NCI-H524 (cell line): ENCODE results near the gene ZBTB5.
A peak's percentile ranks its signal among the peaks of the same experiment; 100 is the strongest.
"Not testable (repeated sequence)": the region's sequence is repeated elsewhere in the genome, so short reads cannot be mapped to it uniquely, and the experiment has no call there.

Source experiments
- DNase-seq, 2 experiments: peaks; one replicate each; lab custom pipeline; 2025; lab: John Stamatoyannopoulos, UW

The ZBTB5 gene

DNA sequence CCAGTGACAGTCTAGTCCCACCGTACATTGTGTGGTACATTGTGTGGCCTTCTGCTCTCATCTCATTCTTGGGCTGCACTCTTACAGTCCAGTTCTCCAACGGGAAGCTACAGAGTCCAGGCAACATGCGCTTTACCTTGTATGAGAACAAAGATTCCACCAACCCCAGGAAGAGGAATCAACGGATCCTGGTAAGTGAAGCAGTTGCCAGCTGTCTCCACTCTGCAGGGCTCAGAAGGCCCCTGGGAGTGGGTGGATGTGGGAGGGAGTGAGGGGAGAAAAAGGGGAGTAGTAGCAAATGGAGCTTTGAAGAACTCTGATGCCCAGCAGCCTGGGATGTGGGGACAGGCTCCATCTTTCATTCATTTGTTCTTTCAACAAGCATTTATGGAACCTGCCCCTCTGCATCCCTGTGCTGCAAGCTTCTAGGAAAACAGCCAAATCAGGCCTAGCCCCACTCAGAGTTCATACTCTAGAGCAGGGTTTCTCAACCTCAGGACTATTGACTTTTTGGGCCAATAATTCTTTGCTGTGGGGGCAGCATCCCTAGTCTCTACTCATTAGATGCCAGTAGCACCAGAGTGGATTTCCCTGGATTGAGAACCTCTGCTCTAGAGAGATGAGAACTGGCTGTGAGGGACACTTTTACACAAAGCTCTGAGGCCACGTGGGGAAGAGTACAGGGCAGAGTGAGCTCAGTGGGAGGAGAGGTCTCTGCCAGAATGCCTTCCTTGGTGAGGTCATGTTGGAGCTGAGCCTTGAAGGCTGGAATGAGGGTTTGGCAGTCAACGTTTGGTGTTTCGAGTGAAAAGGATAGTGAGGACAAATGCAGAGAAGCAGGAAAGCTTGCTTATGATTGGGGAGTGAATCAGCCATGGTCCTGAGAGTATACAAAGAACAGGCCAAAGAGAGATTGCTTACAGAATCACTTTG lies 21.6 kb upstream of the ZBTB5 start:
- peak; percentile 21 to 66 for DNase-seq

DNA sequence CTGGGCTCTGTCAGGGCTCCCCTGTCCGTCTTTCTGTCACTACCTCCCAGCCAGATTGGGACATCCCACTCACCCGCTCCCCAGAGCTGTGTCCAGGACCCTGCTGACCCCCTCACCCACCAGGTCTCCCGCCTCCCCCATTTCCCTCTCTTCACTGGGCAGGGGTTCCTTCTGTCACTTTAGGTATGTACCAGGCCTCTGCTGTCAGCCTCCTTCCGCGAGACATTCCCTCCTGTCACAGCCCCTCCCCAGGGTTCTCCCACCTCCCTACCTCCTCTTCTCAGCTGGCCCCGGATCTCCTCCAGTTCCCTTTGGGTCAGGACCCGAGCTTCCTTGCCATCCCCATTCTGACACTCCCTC lies 21.0 kb upstream of the ZBTB5 start:
- no peak for DNase-seq

DNA sequence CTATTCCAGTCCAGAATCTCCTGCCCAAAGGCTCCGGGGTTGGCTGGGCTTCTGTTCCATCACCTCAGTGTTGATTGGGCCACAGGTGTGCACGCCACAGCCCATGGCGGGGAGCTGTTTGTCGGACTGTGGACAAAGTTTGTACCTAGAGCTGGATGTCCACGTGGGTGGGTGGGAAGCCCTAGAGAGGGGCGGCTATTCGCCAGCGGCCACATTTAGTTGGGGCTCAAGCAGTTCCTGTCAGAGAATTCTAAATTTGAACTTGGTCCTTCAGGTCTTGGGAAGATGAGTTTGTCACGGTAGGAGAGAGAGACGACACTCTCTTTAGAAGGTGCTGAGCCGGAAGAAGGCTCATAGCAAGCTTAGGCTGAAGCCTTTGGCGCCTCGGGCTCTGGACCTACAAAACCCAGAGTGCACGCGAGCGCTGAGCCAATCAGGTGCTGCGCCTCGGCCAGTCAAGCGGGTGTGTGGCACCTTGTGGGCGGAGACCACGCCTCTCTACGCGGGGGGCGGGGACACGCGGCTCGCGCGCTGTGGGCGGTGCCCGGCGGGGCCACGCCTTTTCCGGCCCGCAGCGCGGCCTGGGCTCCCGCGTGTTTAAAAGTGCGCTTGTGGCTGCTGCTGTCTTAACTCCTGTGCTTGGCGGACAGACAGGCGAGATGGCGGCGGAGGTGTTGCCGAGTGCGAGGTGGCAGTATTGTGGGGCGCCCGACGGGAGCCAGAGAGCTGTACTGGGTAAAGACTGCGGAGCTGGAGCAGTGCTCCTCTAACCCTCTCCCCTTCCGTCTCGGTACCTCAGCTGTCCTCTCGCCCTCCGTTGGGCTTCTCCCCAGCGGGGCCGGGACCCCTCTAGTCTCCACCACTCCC lies 20.4 kb upstream of the ZBTB5 start, which contains the start of gene POLR1E:
Gene POLR1E, plus strand, starts transcription at position 560 of the 867 bp plus-strand sequence. Its CDS starts 100 bp downstream, at position 660.
- DNase-seq, result peak; percentile 89 to 94

DNA sequence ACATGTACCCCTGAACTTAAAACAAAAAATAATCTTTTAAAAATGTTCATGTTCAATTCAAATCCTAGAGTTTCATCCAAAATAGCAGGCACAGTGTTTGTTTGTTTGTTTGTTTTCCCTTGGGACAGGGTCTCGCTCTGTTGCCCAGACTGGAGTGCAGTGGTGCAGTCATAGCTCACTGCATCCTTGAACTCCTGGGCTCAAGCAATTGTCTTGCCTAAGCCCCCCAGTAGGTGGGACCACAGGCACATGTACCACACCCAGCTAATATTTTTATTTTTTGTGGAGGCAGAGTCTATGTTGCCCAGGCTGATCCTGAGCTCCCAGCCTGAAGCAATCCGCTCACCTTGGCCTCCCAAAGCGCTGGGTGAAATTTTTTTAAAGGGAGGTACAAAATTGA lies 15.5 kb upstream of the ZBTB5 start:
- peak in 1 of 2 experiments; percentile 17 for DNase-seq

DNA sequence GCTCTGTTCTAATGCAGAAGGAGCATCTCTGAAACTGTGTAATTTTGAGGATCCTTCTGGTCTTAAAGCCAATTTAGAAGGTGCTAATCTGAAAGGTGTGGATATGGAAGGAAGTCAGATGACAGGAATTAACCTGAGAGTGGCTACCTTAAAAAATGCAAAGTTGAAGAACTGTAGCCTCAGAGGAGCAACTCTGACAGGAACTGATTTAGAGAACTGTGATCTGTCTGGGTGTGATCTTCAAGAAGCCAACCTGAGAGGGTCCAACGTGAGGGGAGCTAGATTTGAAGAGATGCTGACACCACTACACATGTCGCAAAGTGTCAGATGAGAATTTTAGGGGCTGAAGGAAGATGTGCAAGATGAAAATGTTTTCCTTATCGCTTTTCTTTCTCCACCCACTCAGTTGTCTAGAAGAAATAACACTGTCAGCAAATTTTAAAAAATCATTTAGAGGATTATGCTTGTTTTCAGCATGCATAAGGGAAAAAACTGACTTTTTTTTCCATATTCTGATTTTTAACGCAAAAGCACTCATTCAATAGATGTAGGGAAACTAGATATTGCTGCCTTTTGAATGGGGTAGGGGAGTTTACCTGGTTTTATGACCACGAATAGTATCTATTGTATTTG lies 12.9 kb upstream of the ZBTB5 start:
- DNase-seq, result not testable (repeated sequence)

DNA sequence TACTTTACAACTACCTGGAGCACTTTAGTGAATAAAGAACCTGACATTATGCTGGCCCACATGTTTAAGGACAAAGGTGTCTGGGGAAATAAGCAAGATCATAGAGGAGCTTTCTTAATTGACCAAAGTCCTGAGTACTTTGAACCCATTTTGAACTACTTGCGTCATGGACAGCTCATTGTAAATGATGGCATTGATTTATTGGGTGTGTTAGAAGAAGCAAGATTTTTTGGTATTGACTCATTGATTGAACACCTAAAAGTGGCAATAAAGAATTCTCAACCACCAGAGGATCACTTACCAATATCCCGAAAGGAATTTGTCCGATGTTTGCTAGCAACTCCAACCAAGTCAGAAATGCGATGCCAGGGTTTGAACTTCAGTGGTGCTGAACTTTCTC lies 12.2 kb upstream of the ZBTB5 start:
- DNase-seq, result not testable (repeated sequence)

DNA sequence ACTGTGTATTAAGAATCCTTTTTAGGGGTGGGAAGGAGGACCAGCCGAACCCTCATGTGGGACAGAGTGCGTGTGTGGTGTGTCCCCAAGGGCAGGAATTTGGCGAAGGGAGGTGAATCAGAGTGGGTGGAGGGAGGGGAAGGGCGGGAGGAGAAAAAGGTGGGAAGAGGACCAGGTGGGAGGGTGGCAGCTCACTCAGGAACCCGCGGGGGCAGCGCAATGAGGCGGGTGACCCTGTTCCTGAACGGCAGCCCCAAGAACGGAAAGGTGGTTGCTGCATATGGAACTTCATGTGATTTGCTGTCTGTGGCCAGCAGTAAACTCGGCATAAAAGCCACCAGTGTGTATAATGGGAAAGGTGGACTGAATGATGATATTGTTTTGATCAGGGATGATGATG lies 11.7 kb upstream of the ZBTB5 start:
- DNase-seq, result no peak

DNA sequence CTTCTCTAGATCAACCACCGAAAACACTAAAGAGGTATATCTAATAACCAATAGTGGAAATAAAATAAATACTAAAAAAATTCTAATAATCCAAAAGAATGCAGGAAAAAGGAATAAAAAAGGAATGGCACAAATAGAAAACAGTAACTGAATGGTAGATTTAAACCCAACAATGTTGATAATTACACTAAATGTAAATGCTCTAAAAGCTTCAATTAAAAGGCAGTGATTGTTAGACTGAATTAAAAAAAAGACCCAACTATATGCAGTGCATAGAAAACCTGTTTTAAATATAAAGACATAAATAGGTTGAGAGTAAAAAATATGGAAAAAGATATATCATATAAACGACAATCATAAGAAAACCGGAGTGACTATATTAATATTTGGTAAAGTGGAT lies 9.2 kb upstream of the ZBTB5 start:
- no peak for DNase-seq

DNA sequence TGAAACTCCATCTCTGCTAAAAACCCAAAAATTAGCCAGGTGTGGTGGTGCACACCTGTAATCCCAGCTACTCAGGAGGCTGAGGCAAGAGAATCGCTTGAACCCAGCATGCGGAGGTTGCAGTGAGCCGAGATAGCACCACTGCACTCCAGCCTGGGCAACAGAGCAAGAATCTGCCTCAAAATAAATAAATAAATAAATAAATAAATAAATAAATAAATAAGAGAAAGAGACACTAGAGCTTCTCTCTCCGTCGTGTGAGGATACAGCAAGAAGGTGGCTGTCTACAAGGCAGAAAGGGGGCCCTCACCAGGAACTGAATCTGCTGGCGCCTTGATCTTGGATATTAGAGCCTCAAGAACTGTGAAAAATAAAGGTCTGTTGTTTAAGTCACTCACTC lies 8.7 kb upstream of the ZBTB5 start:
- DNase-seq, result not testable (repeated sequence)

DNA sequence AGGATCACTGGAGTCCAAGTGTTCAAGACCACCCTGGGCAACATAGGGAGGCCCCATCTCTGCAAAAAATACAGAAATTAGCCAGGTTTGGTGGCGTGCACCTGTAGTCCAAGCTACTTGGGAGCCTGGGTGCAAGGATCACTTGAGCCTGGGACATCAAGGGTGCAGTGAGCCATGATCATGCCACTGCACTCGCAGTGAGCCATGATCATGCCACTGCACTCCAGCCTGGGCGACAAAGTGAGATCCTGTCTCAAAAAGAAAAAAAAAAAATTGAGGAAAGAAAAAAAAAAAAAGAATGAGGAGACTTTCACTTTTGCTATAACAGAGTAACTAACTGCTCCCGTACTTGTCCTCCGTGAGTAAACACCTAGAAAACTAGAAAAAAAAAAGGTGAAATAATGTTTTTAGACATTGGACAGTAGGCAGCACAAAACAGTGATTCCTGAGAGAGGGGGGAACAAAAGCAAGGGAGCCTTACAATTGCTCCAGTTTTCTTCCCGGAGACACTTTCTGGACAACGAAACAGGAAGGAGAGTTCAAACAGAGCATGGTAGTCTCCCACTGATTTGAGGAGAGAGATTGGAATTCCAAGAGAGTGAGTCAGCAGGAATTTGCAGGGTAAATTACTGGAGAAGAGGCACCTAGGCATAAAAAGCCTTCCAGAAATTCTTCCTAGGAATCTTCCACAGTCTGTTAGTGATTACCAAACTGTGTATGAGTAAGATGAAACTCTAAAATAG lies 6.9 kb upstream of the ZBTB5 start:
- DNase-seq, result no peak

DNA sequence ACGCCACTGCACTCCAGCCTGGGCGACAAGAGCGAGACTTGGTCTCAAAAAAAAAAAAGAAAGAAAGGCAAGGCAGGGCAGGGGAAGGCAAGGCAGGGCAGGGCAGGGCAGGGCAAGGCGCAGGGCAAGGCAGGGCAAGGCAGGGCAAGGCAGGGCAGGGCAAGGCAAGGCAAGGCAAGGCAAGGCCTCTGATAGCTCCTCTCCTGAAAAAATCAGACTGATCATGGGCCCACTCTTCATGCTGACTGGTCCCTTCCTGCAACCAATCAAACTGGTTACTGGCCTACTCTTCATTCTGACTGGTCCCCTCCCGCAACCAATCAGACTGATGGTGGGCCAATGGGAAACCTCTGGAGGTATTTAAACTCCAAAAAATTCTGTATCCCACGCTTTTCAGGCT lies 3.4 kb upstream of the ZBTB5 start:
- DNase-seq, result no peak

DNA sequence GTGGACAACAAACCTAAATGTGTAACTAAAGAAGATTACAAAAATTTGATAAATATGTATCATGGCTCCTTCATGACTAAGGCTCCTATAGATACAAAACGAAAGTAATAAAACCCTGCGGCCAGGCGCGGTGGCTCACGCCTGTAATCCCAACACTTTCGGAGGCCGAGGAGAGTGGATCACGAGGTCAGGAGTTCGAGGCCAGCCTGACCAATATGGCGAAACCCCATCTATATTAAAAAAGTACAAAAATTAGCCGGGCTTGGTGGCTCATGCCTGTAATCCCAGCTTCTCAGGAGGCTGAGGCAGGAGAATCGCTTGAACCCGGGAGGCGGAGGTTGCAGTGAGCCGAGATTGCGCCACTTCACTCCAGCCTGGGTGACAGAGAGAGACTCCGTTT lies 2.3 kb upstream of the ZBTB5 start:
- not testable (repeated sequence) for DNase-seq

DNA sequence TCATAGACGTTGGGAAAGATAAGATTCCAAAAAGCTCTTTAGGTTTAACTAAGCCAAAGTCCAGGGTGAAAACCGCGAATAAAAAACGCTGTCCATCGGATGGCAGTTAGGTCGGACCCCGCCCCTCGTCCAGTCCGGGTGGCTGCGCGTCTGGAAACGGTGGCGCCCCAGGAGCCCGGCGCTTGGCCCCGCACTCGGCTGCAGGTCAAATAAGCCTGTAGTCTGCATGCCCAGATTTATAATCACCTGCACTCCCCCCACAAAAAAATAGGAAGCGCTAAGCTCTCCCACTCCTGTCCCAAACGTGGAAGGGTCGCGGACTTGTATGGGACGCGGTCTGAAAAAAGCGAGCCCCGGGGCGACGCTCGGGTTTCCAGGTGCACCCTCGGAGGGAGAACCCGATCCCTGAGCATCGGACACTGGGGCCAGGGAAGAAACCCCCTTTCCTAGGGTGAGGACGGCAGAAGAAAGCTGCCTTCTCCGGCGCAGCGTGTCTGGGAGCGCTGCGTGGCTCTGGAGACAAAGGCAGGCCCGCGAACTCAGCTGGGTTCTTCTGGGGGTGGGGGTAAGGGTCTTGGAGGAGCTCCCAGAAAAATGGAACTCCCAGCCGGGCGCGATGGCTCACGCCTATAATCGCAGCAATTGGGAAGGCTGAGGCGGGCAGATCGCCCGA lies 923 bp upstream of the ZBTB5 start:
- DNase-seq, result peak in 1 of 2 experiments; percentile 54

DNA sequence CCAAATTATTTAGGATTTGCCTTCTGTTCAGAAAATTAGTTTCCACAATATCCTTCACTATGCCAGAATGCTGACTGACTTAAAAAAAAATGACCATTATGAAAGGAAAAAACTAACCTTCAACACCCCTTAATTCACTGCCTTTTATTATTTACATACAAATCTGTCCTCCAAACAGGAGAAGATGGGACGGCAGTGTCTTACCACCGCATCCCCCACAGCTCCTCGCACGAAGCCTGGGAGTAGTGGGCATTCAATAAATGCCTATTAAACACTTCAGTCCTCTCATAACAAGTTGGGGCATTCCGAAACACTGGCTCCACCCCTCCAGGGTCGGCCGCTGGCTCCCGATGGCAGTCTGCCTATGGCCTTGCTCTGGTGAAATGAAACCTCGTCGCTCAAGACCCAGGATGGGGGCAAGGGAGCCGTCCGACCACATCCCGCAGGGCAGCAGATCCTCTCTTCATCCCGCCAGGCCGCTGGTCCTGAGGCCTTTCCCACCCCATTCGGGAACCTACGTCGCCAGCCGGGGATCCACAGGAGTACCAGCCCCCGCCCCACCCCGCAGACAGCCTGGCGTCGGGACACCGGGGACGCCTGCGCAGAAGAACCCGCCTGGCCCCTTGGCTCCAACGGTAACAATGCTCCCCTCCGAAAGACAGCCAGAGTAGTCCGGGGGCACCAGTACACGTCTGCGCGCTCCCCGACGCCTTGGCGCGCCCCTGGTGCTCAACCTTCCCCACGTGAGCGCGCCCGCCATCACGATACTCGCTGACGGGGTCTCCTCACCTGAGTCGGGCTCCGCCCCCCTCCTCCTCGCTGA lies 613 bp downstream of the ZBTB5 start:
- peak in 1 of 2 experiments; percentile 89 for DNase-seq

DNA sequence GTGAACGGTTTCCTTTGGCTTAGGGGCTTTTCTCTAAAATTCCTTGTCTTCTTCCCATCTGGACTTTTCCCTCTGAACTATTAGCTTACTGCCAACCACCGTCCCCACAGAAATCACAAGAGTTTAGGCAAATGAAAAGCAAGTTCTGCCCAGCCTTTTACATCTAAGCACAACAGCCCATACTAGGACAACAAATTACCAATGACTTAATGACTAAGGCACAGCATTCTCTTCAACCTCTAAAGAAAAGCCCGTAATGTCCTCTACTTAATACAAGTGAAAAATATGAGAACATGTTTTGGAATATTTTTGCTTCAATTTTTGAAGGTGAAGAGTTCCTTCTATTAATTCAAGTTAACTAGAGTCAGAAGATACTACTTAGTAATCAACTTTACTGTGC lies 1.2 kb downstream of the ZBTB5 start:
- no peak for DNase-seq

DNA sequence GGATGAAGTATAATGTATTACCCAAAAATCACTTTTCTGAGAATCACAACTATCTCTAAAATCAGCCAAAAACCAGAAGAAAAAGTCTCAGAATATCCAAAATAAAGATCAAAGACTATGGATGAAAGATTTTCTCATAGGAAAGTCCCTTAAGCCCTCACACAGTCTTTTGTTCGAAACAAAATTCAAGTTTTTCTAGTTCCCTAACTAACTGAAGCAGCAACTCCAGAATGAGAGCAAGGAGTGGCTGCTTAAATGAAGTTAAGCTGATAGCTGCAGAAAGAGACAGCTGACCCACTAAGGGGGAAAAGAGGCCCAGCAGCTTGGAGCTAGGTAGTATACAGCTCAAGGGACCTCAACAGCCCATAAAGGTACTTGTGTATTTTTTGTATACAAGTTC lies 8.4 kb downstream of the ZBTB5 start:
- DNase-seq, result no peak

DNA sequence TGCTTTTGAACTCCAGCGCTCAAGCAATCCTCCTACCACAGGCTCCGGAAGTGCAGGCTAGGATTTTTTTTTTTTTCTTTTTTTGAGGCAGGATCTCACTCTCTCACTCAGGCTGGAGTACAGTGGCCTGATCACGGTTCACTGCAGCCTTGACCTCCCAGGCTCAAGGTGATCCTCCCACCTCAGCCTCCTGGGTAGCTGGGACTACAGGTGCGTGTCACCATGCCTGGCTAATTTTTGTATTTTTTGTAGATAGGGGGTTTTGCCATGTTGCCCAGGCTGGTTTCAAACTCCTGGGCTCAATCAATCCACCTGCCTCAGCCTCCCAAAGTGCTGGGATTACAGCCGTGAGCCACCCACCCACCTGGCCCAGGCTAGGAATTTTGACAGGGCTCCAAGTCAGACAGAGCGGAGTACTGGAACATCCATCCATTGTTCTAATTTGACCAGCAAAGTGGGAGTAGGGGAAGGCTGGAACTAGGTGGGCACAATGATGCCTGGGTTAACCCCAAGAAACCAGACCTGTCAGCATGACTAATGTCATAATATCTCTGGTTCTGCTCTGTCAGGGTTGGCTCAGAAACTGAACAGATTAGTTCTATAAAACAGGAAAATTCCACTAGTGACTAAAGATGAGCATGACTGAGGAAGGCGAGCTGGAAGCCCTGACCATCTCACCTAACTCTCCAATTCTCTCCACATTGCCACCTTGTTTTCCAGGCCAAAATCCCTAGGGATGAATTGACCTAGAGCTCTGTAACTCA lies 9.2 kb downstream of the ZBTB5 start:
- DNase-seq, result no peak

DNA sequence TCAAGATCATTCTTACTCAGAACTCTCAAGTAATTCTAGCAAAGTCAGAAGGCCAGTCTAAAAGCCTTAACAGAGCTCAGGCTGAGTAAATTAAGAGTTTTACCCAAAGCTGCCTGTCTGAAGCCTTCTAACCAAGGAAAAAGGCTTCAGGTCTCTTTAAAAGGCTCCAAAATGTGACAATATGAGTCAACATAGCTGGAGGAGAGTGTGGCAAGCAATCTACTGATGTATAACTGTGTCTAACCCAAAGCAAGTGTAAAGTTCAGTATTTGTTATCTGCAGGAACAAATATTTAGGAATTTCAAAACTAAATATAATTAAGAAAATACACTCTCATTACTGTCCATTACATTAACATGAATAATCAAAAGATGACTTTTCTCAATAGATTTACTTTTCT lies 11.0 kb downstream of the ZBTB5 start:
- no peak for DNase-seq

DNA sequence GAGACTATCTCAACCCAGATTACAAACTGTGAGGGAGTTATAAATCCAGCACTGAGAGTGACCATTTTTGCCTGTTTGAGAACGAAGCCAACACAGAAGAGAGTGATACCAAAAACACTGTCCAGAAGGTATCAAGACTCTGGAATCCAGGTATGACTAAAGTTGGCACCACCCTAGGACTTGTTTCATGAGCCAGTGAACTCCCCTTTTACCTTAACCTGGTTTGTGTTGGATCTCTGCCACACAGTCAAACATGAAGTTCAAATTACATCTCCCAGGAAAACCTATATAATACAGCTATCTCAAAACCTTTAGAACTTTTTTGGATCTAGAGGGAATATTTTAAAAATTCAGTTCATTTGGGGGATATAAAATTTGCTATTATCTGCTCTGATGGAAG lies 11.4 kb downstream of the ZBTB5 start:
- no peak for DNase-seq
